Coronary artery (tissue), 2 donors: ENCODE measurements around the gene KMT2D.

Source experiments
- DNase-seq: peaks from one replicate; pipeline ENCODE4 v3.0.0-alpha.2; 2017; ENCODE audit warnings: low spot score
- H3K27ac ChIP-seq, 2 donors: fragments of 200-600 bp; sonication (generic); one replicate each; pipeline ENCODE4 v1.5.1; 2016 to 2019
- H3K4me3 ChIP-seq: fragments of 200-600 bp; sonication (generic); 2 replicates; pipeline ENCODE4 v1.5.1; 2016; ENCODE audit warnings: mild to moderate bottlenecking, moderate library complexity
- CTCF ChIP-seq: fragments of 200-600 bp; sonication (generic); IDR thresholded peaks from one replicate; pipeline ENCODE4 v1.5.1; 2019; ENCODE audit warnings: antibody characterized with exemption

Gene KMT2D

GRCh38 chr12:49058366-49059044 is 2.1 kb downstream of the KMT2D start:
- DNase-seq = peak; percentile 64
- no peak for TF ChIP-seq CTCF
- H3K27ac ChIP-seq = peak overlapping the region in 1 of 2 donors; percentile 98
- peak overlapping the region; percentile 88 for H3K4me3 ChIP-seq

GRCh38 chr12:49057888-49058287 is 2.7 kb downstream of the KMT2D start:
- peak overlapping the region; percentile 88 for H3K4me3 ChIP-seq
- no peak for TF ChIP-seq CTCF
- no peak for DNase-seq
- peak overlapping the region; percentile 34 to 98 for H3K27ac ChIP-seq

GRCh38 chr12:49055978-49056754 is 4.4 kb downstream of the KMT2D start:
- DNase-seq = peak; percentile 76
- Histone ChIP-seq H3K4me3 (peak overlapping the region; percentile 88), H3K27ac (peak overlapping the region in 1 of 2 donors; percentile 17)
- TF ChIP-seq CTCF = no peak

DNA sequence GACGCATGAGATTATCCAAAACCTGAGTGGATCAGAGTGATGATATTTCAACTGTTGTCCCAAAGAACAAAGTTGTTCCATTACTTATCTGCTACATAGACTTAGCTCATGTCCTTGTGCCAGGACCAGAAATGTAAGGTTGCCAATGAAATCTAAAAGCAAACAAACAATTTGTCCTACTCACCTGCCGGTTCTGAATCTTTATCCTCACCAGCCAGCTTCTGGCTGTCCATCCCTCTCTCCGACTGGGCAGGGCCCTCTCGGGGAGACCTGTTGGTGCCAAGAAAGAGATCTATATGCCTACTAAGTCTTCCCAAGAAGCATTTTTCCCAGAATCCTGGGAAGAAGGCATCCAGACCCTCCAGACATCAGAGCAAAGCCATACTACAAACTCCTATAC is 5.5 kb downstream of the KMT2D start:
- no peak for DNase-seq
- H3K4me3 ChIP-seq = no peak overlapping the region
- TF ChIP-seq CTCF = no peak
- H3K27ac ChIP-seq = no peak overlapping the region

DNA sequence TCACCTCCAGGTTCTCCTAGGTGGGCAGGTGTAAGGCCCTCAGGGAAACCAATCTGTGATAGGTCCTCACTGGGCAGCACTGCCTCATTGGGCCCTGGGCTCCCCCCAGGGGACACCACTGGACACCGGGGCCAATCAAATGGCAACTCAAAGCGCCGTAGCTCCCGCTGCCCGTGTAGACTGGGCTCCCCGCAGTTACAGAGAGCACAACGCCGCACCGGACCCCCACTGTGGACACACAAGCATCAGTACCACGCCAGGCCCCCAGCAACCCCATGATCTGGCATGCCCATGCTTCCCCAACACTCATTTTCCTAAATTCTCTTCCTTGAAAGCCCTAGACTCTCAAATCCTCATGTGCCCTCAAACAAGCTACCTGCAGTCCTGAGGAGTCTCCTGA is 6.1 kb downstream of the KMT2D start:
- Histone ChIP-seq H3K27ac (no peak overlapping the region), H3K4me3 (no peak overlapping the region)
- no peak for TF ChIP-seq CTCF
- peak; percentile 61 for DNase-seq

GRCh38 chr12:49054096-49054495 is 6.5 kb downstream of the KMT2D start:
- H3K27ac ChIP-seq = no peak overlapping the region
- no peak for TF ChIP-seq CTCF
- H3K4me3 ChIP-seq = no peak overlapping the region
- DNase-seq = peak; percentile 61
